Stimulated activated CD4-positive, alpha-beta T cell treated with anti-CD3 and anti-CD28 coated beads, TNF-alpha, amount 100 ng/mL, for 48 hours (primary cell): Measurements from ENCODE around the gene PRDM4.
A peak's percentile ranks its signal among the peaks of the same experiment; 100 is the strongest.
"Not testable (repeated sequence)": the region's sequence is repeated elsewhere in the genome, so short reads cannot be mapped to it uniquely, and the experiment has no call there.

ENCODE experiments used
- DNase-seq, 3 donors: peaks; one replicate each; pipeline ENCODE4 v3.0.0-alpha.2; 2020; ENCODE audit warnings: low read depth in 3 of 3

Gene PRDM4

GRCh38 chr12:107774349-107775029 is 13.6 kb upstream of the PRDM4 start, which contains the start of gene ASCL4:
TSS of gene ASCL4 (plus strand) at chr12:107774704. CDS start at chr12:107775219, 515 bp downstream.
- no peak for DNase-seq

- no peak for DNase-seq
These were observed 6.5 kb upstream of the PRDM4 start for GRCh38 chr12:107767466-107767865.

GRCh38 chr12:107765316-107765715 is 4.4 kb upstream of the PRDM4 start:
- no peak for DNase-seq

GRCh38 chr12:107764626-107765025 is 3.7 kb upstream of the PRDM4 start:
- no peak for DNase-seq

GRCh38 chr12:107762874-107763273 is 1.9 kb upstream of the PRDM4 start:
- DNase-seq = no peak

GRCh38 chr12:107761502-107761904 is 566 bp upstream of the PRDM4 start:
- peak in 1 of 3 donors; percentile 4 for DNase-seq

- DNase-seq = peak in 1 of 3 donors; percentile 34
These were observed 629 bp downstream of the PRDM4 start for GRCh38 chr12:107760207-107760808.

- DNase-seq = peak in 2 of 3 donors; percentile 12 to 34
These were observed 1.5 kb downstream of the PRDM4 start for GRCh38 chr12:107759410-107759809.

- no peak for DNase-seq
These were observed 11.9 kb downstream of the PRDM4 start for GRCh38 chr12:107749083-107749482.

GRCh38 chr12:107748472-107748871 is 12.5 kb downstream of the PRDM4 start:
- DNase-seq = no peak

- no peak for DNase-seq
These were observed 24.0 kb downstream of the PRDM4 start for GRCh38 chr12:107736914-107737313.

- DNase-seq = no peak
These were observed 25.2 kb downstream of the PRDM4 start for GRCh38 chr12:107735763-107736162.

GRCh38 chr12:107734139-107734538 is 26.8 kb downstream of the PRDM4 start:
- DNase-seq = no peak

GRCh38 chr12:107732365-107732764 is 28.6 kb downstream of the PRDM4 start:
- no peak for DNase-seq

GRCh38 chr12:107731366-107731765 is 29.6 kb downstream of the PRDM4 start:
- DNase-seq = no peak

- DNase-seq = no peak
These were observed 30.2 kb downstream of the PRDM4 start for GRCh38 chr12:107730618-107731341.

GRCh38 chr12:107727742-107728141 is 33.2 kb downstream of the PRDM4 start:
- not testable (repeated sequence) for DNase-seq

- DNase-seq = not testable (repeated sequence)
These were observed 33.6 kb downstream of the PRDM4 start for GRCh38 chr12:107727327-107727726.

- DNase-seq = no peak
These were observed 42.3 kb downstream of the PRDM4 start for GRCh38 chr12:107718606-107719005.

- DNase-seq = no peak
These were observed 45.2 kb downstream of the PRDM4 start for GRCh38 chr12:107715780-107716179.

GRCh38 chr12:107705522-107705921 is 55.4 kb downstream of the PRDM4 start:
- not testable (repeated sequence) for DNase-seq

- DNase-seq = no peak
These were observed 56.9 kb downstream of the PRDM4 start for GRCh38 chr12:107704041-107704440.

GRCh38 chr12:107702106-107702505 is 58.8 kb downstream of the PRDM4 start:
- DNase-seq = no peak
